ENCODE measurements around the gene ARRDC1.
A peak's percentile ranks its signal among the peaks of the same experiment; 100 is the strongest.

ARRDC1 gene

DNA sequence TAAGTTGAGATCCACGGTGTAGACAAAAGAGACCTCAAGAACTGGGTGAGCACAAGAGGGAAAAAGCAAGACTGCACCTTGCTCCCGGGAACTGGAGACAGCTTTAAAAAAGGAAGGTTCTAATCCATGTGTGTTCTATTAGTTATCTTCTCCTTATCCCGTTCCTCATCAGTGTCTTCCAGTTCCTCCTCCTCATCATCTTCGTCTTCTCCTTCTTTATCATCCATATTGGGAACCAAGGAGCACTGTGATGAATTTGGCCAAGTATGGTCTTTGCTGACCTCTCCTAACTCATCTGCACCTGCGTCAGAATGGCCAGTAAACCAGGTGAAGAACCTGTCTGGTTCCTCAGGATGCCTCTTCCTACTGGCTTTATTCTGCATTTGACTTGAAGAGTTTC, 35.4 kb downstream of the ARRDC1 start:
- DNase-seq = no peak

GRCh38 chr9:137642118-137642601, 36.7 kb downstream of the ARRDC1 start:
- DNase-seq = no peak

DNA sequence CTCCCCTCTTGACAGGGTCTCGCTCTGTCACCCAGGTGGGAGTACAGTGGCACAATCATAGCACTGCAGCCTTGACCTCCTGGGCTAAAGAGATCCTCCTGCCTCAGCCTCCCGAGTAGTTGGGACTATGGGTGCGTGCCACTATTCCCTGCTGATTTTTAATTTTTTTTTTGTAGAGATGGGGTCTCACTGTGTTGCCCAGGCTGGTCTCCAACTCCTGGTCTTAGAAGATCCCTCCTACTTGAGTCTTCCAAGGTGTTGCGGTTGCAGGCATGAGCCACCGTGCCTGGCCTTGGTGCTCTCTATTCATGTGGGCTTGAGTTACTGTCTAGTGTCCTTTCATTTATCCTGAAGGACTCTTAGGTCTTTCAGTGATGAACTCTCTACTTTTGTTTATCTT, 37.4 kb downstream of the ARRDC1 start:
- no peak for DNase-seq

DNA sequence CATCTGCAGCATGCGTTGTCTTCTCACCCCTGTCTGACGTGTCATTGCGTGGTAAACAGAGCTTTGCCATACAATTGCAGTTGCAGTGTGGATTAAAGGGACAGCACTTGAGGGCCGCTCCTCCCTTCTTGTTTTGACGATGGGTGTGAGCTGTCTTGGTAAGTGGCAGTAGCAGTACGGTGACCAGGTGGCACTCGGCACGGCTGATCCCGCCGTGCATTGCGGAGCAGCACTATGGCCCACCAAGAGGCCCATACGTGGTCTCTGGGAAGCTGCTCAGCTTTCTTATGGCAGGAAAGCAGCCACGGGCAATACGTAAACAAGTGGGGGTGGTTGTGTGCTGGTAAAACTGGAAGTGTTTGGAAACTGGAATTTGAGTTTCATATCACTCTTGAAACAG, 38.4 kb downstream of the ARRDC1 start:
- no peak for DNase-seq

DNA sequence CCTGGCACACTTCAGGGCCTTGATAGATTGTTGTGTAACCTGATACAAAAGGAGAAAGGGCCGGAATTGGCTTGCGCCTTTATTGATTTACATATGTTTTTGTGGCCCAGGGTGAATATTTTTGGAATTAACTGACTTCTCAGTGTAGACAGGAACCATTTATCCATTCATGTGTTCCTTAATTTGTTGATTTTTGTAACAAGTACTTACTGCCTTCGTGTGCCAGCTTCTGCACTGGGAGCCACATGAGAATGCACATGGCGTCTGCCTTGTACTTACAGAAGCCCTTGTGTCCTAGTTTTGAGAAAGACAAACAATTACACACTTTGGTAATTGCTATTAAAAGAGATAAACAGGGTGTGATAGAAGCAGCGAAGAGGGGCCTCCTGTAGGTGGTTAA, 39.7 kb downstream of the ARRDC1 start:
- no peak for DNase-seq

- DNase-seq = no peak
Measured at GRCh38 chr9:137646341-137646740, 40.9 kb downstream of the ARRDC1 start.

DNA sequence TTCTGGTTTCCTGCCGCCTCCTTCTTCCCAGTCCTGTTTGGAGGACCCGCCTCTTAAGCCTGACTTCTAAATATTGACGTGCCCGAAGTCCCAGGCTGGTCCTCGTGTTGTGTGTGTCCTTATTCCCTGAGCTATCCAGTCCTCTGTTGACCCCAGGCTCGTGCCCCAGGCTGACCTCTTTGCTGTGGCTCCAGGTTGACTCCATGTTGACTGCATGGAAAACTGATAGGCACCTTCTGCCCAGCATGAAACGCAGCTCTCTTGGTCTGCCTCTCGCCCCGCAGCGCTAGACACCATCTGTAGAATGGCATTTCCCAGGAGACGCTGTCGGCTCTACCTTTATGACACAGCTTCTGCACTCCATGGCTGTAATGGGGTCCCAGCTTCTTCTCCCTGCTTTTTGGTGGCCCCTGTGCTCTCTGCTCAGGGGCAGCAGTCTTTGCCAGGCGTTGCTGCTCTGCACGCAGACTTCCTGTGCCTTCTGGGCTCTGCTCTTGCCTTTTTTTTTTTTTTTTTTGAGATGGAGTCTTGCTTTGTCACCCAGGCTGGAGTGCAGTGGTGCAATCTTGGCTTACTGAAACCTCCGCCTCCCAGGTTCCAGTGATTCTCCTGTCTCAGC, 41.7 kb downstream of the ARRDC1 start:
- peak; percentile 7 for DNase-seq

GRCh38 chr9:137648396-137648795, 42.9 kb downstream of the ARRDC1 start:
- no peak for DNase-seq

DNA sequence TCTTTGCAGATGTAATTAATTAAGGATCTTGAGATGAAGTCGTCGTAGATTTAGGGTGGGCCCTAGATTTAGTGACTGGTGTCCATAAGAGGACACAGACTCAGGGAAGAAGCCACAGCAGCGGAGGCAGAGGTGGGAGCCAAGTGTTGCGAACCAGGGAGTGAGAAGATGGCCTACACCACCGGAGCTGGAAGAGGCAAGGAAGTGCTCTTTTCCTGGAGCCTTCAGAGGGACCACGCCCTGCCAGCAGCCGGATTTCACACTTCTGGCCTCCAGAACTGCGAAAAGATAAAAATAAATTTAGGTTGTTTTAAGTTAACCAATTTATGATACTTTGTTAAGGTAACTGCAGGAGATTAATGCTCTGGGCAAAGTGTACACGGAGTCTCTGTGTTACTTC, 44.1 kb downstream of the ARRDC1 start:
- no peak for DNase-seq

DNA sequence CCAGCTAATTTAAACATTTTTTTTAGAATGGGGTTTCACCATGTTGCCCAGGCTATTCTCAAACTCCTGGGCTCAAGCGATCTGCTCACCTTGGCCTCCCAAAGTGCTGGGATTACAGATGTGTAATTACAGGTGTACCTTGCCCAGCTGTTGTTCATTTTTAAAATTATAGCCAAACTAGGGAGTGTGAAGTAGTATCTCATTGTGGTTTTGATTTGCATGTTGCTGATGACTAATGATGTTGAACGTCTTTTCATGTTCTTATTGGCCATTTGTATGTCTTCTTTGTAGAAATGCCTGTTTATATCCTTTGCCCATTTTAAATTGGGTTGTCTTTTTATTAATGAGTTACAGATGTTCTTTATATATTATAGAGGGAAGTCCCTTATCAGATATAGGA, 44.8 kb downstream of the ARRDC1 start:
- DNase-seq = no peak

DNA sequence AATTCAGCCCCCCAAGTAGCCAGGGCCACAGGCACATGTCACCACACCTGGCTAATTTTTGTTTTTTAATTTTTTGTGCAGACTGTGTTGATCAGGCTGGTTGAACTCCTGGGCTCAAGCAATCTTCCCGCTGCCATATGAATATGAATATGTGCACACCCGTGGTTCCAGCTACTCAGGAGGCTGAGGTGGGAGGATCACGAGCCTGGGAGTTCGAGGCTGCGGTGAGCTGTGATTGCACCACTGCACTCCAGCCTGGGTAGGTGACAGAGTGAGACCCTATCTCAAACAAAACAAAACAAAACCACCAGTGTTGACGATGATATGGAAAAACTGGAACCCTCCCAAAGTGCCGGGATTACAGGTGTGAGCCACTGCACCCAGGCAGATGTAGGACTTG, 45.3 kb downstream of the ARRDC1 start:
- DNase-seq = no peak

- no peak for DNase-seq
Measured at GRCh38 chr9:137656416-137656815, 50.9 kb downstream of the ARRDC1 start.

DNA sequence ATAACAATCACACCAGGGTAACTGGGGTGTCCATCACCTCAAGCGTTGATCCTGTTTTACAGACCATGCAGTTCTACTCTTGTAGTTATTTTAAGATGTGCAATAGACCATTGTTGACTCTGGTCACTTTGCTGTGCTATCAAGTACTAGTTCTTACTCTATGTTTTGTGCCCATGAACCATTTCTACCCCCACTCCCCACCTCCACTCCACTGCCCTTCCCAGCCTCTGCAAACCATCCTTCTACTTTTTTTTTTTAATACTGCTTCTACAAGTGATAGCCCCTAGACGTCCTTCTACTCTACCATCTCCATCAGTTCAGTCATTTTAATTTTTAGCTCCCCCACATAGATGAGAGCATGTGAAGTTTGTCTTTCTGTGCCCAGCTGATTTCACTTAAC, 52.1 kb downstream of the ARRDC1 start:
- no peak for DNase-seq

GRCh38 chr9:137658781-137659180, 53.3 kb downstream of the ARRDC1 start:
- DNase-seq = no peak

DNA sequence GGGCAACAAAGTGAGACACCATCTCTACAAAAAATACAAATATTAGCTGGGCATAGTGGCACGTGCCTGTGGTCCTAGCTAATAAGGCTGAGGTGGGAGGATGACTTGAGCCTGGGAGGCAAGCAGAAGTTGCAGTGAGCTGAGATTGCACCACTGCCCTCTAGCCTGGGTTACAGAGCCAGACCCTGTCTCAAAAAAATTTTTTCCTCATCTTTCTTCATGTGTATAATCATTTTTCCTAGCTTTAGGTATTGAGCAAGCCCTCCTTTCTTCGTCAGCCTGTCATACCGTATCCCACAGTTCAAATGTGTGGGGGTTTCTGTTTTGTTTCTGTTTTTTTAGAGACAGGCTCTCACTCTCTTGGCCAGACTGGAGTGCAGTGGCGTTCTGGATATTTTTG, 54.7 kb downstream of the ARRDC1 start:
- DNase-seq = no peak

DNA sequence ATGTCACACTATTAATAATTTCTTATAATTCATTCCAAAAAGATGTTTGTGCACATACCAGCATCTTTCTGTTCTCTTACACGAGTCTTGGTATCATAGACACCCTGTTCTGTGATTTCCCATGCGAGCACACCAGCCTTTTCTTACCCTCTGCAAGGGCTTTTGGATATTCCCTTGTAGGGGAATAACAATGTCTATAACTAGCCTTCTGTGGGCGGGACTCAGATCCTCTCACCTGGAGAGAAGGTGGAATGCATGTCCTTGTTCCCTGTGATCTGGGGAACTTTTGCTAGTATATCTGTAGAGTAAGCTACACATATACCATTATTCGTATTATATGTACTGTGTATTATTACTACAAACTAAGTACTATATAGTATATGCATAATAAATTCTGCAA, 58.1 kb downstream of the ARRDC1 start:
- no peak for DNase-seq

GRCh38 chr9:137664676-137665075, 59.2 kb downstream of the ARRDC1 start:
- peak; percentile 66 for DNase-seq

Measured in eye (tissue), 1 donor.